Duodenal mucosa (tissue), 2 donors: Measurements from ENCODE around the gene PPARA.

Experiments
- H3K27ac ChIP-seq: one replicate; pipeline ENCODE4 v1.7.0; 2013; ENCODE audit warnings: low read depth, low read length
- H3K27me3 ChIP-seq, 2 donors: one replicate each; pipeline ENCODE4 v1.7.0; 2013; ENCODE audit warnings: low read length in 2 of 2, control low read depth in 1 of 2; ENCODE audit not compliant: insufficient read depth in 2 of 2, control insufficient read depth in 1 of 2
- H3K36me3 ChIP-seq, 2 donors: one replicate each; pipeline ENCODE4 v1.7.0; 2013; ENCODE audit warnings: low read length in 2 of 2, control low read depth in 1 of 2; ENCODE audit not compliant: insufficient read depth in 2 of 2, control insufficient read depth in 1 of 2
- H3K4me1 ChIP-seq, 2 donors: one replicate each; pipeline ENCODE4 v1.7.0; 2013; ENCODE audit warnings: low read length in 2 of 2, control low read depth in 1 of 2; ENCODE audit not compliant: insufficient read depth in 2 of 2, control insufficient read depth in 1 of 2
- H3K4me3 ChIP-seq, 2 donors: one replicate each; pipeline ENCODE4 v1.7.0; 2013; ENCODE audit warnings: low read length in 2 of 2, low read depth in 1 of 2
- H3K9ac ChIP-seq, 2 donors: one replicate each; pipeline ENCODE4 v1.7.0; 2013; ENCODE audit warnings: low read length in 2 of 2, low read depth in 1 of 2
- H3K9me3 ChIP-seq, 2 donors: one replicate each; pipeline ENCODE4 v1.7.0; 2013; ENCODE audit warnings: low read length in 2 of 2, control low read depth in 1 of 2; ENCODE audit not compliant: control insufficient read depth in 1 of 2

PPARA gene

DNA sequence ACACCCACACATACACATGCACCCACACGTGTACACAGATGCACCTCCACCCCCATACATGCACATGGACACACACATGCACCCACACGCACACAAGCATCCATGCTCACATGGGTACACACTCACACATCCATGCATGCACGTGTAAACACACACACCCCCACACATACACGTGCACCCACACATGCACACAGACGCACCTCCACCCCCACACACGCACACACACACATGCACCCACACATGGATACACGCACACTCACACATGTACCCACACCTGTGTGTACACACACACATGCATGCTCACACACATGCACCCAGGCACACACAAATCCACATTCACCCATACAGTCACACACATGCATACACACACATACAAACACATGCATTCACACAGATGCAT lies 75.3 kb downstream of the PPARA start:
- Histone ChIP-seq H3K27me3 (no peaks in the 10 kb centered on the region), H3K4me1 (no peaks in the 10 kb centered on the region), H3K36me3 (peaks cover 20 to 57% of the 10 kb centered on the region in 2 donors), H3K4me3 (no peak overlapping the region), H3K9ac (no peak overlapping the region), H3K9me3 (no peaks in the 10 kb centered on the region), H3K27ac (no peak overlapping the region)

DNA sequence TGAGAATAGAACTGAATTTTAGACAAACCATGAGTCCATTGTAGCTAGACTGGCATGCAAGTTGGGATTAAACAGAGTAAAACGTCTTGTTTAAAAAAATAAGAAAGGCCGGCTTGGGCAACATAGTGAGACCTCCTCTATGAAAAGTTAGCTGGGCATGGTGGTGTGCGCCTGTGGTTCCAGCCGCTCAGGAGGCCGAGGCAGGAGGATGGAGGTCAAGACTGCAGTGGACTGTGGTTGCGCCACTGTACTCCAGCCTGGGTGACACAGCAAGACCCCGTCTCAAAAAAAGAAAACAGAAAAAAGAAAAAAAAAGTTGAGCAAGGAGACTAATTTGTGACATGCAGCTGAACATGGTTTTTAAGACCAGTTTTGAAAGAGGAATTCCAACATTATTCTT lies 76.3 kb downstream of the PPARA start:
- Histone ChIP-seq H3K4me1 (no peaks in the 10 kb centered on the region), H3K9ac (no peak overlapping the region), H3K27ac (no peak overlapping the region), H3K27me3 (no peaks in the 10 kb centered on the region), H3K36me3 (peaks cover 17 to 52% of the 10 kb centered on the region in 2 donors), H3K4me3 (no peak overlapping the region), H3K9me3 (no peaks in the 10 kb centered on the region)

DNA sequence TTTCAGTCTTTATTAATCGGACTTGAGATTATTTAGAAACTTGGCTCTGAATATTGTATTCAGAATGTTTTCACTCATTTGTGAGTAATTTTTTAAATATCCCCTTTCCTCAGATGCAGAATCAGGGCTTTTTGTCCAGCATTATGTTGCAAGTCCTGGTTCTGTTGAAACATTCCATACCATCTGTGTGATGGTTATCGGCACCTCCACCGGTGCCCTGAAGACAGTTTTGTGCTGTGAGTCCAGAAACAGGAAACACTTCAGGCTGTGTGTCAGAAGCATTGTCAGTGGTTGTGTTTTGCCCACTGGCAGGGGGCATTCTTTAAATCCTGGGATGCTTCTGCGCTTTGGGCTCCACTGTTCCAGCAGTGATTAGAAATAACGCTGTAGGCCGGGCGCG lies 79.4 kb downstream of the PPARA start:
- H3K9ac ChIP-seq: no peak overlapping the region
- H3K27me3 ChIP-seq: no peaks in the 10 kb centered on the region
- H3K36me3 ChIP-seq: peaks cover 22 to 49% of the 10 kb centered on the region in 2 donors
- H3K27ac ChIP-seq: no peak overlapping the region
- H3K4me3 ChIP-seq: no peak overlapping the region
- no peaks in the 10 kb centered on the region for H3K9me3 ChIP-seq
- H3K4me1 ChIP-seq: no peaks in the 10 kb centered on the region

DNA sequence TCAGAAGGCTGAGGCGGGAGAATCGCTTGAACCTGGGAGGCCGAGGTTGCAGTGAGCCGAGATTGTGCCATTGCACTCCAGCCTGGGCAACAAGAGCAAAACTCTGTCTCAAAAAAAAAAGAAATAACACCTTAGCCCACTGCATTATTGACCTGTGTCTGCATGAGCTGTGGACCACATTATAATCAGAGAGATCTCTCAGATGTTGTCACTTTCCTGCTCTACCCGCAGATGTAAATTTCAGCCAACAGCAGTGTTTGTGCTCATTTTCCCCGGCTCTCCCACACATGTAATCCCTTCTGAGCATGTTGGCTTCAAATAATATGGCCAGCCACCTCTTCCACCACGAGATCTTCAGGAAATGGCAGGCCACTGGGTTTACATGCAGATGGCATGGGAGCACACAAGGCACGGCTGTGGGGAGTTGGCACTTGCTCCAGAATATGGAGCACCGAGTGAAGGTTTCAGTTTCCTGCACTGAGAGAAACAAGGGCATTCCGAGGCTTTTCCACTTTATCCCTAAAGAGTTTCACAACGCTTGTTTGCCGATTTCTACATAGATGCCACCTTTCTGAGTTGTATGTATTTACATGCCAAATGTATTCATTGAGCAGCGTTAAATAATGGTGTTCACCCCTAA lies 80.1 kb downstream of the PPARA start:
- Histone ChIP-seq H3K27ac (no peak overlapping the region), H3K9ac (no peak overlapping the region), H3K4me3 (no peak overlapping the region), H3K9me3 (no peaks in the 10 kb centered on the region), H3K4me1 (no peaks in the 10 kb centered on the region), H3K27me3 (no peaks in the 10 kb centered on the region), H3K36me3 (peaks cover 26 to 50% of the 10 kb centered on the region in 2 donors)

DNA sequence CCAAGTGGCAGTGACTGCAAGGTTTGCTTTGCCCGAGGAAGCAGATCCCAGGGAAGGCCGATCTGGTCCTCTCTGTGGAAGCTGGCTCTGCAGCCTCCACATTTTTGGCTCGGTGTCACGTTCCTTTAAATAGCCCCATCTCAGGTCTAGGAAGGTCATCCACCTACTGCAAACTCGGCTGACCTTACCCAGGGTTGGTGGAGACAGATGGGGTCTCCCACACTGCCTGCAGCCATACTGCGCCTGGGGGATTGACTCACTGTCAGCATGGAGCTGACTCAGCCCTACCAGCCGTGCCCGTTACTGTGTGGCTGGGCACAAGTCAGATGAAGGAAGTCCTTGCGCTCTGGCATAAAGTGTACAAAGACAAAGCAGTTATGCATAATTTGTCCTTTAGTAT lies 82.9 kb downstream of the PPARA start:
- no peak overlapping the region for H3K4me3 ChIP-seq
- no peaks in the 10 kb centered on the region for H3K9me3 ChIP-seq
- H3K4me1 ChIP-seq: no peaks in the 10 kb centered on the region
- H3K36me3 ChIP-seq: peaks cover 30 to 51% of the 10 kb centered on the region in 2 donors
- H3K27ac ChIP-seq: no peak overlapping the region
- H3K9ac ChIP-seq: no peak overlapping the region
- no peaks in the 10 kb centered on the region for H3K27me3 ChIP-seq

DNA sequence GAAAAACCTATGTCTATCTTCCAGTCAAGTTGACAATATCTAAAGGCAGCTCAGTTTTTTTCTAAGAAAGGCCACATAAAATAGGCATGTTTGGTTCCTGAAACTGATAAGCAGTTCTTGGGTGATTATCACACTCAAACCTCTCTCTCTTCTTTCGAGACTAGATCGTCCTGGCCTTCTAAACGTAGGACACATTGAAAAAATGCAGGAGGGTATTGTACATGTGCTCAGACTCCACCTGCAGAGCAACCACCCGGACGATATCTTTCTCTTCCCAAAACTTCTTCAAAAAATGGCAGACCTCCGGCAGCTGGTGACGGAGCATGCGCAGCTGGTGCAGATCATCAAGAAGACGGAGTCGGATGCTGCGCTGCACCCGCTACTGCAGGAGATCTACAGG lies 84.6 kb downstream of the PPARA start:
- Histone ChIP-seq H3K9ac (no peak overlapping the region), H3K9me3 (no peaks in the 10 kb centered on the region), H3K4me1 (peaks cover 2% of the 10 kb centered on the region in 2 donors), H3K36me3 (peaks cover 25 to 63% of the 10 kb centered on the region in 2 donors), H3K27ac (no peak overlapping the region), H3K27me3 (no peaks in the 10 kb centered on the region), H3K4me3 (no peak overlapping the region)

DNA sequence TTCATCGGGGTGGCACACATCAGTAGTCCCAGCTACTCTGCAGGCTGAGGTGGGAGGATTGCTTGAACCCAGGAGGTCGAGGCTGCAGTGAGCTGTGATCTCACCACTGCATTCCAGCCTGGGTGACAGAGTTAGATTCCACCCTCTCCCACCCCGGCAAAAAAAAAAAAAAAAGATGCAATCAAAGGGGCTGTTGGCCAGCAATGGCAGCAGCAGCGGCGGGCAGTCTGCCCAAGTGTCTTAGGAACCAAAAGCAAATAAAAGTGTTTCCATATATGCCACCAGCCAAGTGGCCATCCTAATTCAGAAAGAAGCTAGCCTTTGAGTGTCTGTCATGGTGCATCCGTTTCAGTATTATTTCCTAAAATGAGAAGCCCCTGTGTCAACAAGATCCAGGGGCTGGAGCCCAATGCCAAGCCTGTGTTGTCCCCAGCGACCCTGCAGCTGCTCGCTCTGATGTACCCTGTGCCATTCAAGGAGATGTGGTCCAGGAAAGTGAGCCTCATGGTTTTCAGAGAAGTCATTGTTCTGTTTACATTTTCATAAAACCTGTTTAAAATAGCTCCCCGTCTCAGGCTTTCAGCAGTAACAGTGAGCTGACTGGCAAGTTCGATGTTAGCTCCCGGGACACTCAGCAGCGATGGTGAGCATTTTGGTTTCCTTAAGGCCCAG lies 87.3 kb downstream of the PPARA start:
- Histone ChIP-seq H3K9ac (no peak overlapping the region), H3K27ac (no peak overlapping the region), H3K4me1 (peaks cover 12 to 19% of the 10 kb centered on the region in 2 donors), H3K36me3 (peaks cover 21 to 58% of the 10 kb centered on the region in 2 donors), H3K27me3 (no peaks in the 10 kb centered on the region), H3K4me3 (no peak overlapping the region), H3K9me3 (no peaks in the 10 kb centered on the region)

DNA sequence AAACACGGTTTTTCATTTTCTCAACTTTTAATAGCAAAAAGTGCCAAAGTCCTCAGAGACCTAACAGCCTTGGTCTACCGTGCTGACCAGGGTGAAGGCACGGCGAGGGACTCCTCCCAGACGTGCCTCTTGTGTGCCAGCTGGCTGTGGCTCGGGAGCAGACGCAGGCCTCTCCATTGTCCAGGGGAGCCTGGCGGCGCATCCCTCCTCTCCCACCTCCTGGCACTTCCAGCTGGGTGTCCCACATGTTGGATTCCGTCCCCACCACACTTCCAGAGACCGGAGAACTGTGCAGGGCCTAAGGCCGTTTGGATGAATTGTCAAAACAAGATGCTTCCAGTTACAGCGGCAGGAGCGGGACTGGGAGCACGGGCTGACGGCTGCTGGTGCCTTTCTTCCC lies 88.2 kb downstream of the PPARA start:
- no peak overlapping the region for H3K9ac ChIP-seq
- peaks cover 26 to 54% of the 10 kb centered on the region in 2 donors for H3K36me3 ChIP-seq

DNA sequence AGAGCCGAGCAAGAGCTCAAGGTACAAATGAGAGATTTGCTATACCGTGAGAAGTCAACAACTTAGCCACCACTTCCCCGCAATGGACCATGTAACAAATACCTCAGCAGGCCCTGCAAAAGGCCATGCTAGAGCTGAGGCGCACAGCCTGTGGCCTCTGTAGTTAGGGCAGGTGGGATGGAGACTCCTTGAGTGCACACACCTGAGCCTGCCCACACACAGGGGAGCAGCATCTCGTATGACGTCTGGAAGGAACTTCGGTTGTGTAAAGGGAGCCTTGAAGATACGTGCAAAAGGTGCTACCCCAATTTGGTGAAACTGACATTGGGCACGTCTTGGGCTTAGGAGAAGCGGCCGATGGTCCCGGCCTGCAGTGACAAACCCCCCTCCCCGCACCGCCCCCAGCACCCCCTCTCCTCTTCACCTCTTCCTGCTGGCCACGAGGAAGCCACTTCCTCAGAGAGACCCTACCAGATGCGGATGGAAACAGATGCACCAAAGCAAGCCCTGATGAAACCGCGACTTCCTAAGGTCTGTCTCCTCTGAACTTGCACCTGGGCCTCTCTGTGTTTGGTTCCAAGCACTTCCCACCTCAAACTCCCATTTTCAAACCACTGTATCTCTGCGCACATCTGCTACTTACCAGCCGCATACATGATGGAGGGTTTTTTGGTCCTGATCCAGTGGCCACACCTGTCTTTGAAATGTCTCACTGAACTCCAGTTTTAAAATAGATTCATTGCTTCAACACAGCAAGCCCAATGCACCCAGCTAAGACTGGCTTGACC lies 89.1 kb downstream of the PPARA start:
- Histone ChIP-seq H3K9me3 (no peaks in the 10 kb centered on the region), H3K27ac (no peak overlapping the region), H3K4me1 (peaks cover 12 to 19% of the 10 kb centered on the region in 2 donors), H3K27me3 (no peaks in the 10 kb centered on the region), H3K36me3 (peaks cover 26 to 58% of the 10 kb centered on the region in 2 donors), H3K9ac (no peak overlapping the region), H3K4me3 (no peak overlapping the region)

More for the DNA sequence above, 88.2 kb downstream of the PPARA start:
- Histone ChIP-seq H3K27me3 (no peaks in the 10 kb centered on the region), H3K9me3 (no peaks in the 10 kb centered on the region), H3K4me3 (no peak overlapping the region), H3K27ac (no peak overlapping the region), H3K4me1 (peaks cover 12 to 19% of the 10 kb centered on the region in 2 donors)

DNA sequence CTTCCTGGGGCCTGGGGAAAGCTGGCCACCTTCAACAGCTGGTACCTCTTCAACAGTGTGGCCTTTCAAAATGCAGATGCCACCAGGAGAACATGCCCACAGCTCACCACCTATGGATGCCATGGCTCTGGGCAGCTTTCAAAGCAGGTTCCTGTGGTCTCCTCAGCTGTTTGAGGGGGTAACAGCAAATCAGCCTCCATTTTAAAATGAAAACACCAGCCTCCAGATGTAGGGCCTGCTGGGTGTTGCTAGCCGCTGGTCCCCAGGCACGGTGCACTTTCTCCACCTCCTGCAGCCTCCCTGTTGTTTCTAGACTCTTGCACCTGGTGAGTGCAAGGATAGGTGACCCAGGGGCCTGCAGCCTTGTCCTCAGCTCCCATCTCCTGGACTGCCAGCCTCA lies 89.7 kb downstream of the PPARA start:
- Histone ChIP-seq H3K9me3 (no peaks in the 10 kb centered on the region), H3K4me3 (no peak overlapping the region), H3K9ac (no peak overlapping the region), H3K27ac (no peak overlapping the region), H3K4me1 (peaks cover 12 to 19% of the 10 kb centered on the region in 2 donors), H3K36me3 (peaks cover 20 to 56% of the 10 kb centered on the region in 2 donors), H3K27me3 (no peaks in the 10 kb centered on the region)
